Medulla oblongata (tissue), 1 donor: Measurements from ENCODE around the gene OSBPL2.
A peak's percentile ranks its signal among the peaks of the same experiment; 100 is the strongest.

Experiments used
- DNase-seq: peaks from one replicate; pipeline ENCODE4 v3.0.0-alpha.2; 2015; ENCODE audit errors: extremely low spot score

Gene OSBPL2

GRCh38 chr20:62301773-62302340 lies 63.5 kb downstream of the OSBPL2 start:
- DNase-seq, result peak; percentile 92

DNA sequence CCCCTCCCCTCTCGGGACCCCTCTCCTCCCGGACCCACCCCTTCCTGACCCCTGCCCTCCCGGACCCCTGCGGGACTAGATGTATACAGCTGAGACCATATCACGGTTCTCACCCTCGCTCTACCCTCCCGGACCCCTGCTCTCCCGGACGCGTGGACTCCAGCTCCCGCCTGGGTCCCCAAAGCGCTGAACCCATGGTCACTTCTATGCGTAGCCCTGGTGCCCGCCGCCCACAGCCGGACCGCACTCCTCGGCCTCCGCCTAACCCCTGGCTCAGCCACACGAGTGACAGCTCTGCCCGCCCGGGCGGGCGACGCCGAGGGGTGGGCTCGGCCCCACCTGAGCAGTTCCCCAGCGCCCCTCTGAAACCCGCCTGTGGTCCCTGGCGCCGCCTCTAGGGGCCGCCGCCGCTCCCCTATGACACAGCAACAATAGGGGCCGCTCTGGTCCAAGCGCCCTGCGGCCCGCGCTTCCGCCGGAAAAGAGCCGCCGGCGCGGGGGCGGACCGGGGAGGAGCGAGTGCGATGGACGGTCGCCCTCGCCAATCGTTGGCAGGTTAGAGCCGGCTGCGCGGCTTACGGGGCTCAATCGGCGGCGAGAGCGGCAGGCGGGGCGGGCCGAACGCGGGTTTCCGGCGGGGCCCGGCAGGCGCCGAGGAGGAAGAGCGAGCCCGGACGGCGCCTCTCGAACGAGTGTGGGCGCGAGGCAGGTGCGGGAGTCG lies 64.2 kb downstream of the OSBPL2 start, which contains the start of gene ADRM1:
Gene ADRM1, plus strand, starts transcription at position 657 of the 721 bp plus-strand sequence. CDS start 572 bp downstream, outside the sequence.
- peak; percentile 98 for DNase-seq

DNA sequence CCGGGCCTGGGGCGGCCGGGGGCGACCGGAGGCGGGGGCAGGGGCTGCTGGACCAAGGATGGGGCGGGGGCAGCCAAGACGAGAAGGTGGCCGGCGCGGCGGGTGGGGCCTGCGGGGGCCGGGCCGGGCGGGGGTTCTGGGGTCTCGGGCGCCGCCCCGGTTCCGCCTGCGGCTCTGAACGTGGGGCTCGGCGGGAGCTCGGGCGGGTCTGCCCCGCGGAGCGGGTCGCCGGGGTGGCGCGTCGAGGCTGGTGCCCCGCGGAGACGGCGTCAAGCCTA lies 64.7 kb downstream of the OSBPL2 start:
- no peak for DNase-seq

GRCh38 chr20:62303340-62304226 lies 65.3 kb downstream of the OSBPL2 start:
- DNase-seq, result no peak

DNA sequence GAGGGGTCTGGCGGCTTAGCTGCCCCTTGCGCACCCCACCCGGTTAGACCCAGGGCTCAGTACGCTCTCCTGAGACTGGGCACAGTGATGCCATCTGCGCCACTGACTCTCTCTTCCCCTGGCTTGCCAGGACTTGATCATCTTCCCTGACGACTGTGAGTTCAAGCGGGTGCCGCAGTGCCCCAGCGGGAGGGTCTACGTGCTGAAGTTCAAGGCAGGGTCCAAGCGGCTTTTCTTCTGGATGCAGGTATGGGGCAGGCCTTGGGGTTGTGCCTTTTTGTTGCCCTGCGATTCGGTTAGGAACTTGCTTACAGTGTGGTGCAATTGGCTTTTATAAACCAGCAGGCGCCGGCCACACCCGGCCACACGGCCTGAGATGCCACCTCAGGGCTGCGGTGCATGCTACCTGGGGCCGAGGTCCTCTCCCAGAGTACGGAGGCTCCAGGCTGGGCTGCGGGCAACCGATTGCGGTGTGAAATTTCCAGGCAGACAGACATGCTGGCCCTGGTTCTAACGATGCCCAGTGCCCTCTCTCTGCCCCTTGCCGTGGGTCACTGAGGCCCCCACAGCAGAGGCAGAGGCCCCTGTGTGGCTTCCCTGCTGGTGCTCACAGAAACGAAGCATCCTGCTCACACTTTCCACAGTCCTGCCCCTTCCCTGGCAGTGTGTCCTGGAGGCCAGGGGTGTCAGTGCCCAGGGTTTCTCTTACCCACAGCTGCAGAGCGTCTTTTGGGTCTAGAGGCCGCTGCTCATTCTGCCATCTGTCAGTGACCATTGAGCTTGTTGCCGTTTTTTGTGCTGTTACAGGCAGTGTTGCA lies 66.2 kb downstream of the OSBPL2 start:
- DNase-seq, result no peak

GRCh38 chr20:62305149-62305764 lies 66.9 kb downstream of the OSBPL2 start:
- no peak for DNase-seq

- DNase-seq, result no peak
These were observed 67.6 kb downstream of the OSBPL2 start for GRCh38 chr20:62305765-62306413.

- DNase-seq, result no peak
These were observed 68.3 kb downstream of the OSBPL2 start for GRCh38 chr20:62306414-62307187.

GRCh38 chr20:62307226-62308101 lies 69.1 kb downstream of the OSBPL2 start:
- no peak for DNase-seq

DNA sequence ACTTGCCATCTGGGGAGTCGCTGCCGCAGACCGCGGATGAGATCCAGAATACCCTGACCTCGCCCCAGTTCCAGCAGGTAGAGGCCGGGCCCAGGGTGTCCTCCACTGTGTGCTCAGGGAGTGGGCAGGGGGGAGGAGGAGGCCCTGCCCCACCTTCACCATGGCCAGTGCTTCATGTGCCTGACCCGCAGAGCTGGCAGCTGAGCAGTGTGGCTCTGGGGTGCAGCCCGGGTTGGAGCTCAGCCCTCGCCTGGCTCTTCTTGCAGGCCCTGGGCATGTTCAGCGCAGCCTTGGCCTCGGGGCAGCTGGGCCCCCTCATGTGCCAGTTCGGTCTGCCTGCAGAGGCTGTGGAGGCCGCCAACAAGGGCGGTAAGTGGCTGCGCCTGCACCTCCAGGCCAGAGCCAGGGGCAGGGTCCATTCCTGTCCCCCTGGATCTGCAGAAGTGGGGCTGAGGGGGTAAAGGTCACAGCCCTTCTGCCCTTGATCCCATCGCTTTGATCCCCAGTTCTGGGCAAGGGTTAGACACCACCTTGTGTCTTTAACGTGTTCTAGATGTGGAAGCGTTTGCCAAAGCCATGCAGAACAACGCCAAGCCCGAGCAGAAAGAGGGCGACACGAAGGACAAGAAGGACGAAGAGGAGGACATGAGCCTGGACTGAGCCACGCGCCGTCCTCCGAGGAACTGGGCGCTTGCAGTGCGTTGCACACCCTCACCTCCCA lies 69.9 kb downstream of the OSBPL2 start:
- DNase-seq, result peak; percentile 69

- no peak for DNase-seq
These were observed 71.0 kb downstream of the OSBPL2 start for GRCh38 chr20:62309198-62309944.

GRCh38 chr20:62309947-62310756 lies 71.8 kb downstream of the OSBPL2 start:
- no peak for DNase-seq

DNA sequence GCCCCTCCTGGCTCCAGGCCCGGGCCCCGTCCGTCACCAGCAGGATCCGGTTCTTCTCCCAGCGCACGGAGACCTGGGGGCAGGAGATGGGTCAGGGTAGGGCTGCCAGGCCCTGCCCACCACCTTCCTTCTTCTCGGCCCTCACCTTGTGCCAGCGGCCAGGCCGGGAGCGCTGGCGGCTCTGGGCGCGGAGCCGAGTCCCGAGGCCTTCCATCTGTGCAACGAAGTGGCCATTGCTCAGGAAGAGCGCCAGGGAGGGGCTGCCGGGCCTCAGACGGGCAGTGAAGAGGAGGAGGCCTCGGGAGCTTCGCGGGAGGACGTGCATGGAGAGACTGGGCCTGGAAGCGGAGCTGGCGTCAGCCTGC lies 72.4 kb downstream of the OSBPL2 start:
- DNase-seq, result no peak

DNA sequence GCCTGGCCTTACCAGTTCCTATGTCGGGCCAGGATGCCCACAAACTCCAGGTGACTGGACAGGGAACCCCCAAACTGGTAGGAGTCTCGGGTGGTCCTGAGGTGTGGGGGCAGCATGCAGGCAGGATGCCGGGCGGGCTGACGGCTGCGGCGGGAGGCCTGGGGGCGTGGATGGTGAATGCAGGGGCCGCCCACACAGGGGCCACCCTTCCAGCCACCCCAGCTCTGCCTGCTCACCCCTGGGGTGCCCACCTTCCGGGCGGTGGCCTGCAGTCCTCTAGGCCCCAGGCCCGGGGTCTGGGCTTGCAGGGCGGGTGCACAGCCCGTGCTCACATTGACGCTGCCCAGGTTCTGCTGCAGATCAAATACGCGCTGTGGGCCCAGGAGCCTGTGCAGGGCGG lies 72.8 kb downstream of the OSBPL2 start:
- DNase-seq, result no peak

- no peak for DNase-seq
These were observed 73.7 kb downstream of the OSBPL2 start for GRCh38 chr20:62311832-62312661.

DNA sequence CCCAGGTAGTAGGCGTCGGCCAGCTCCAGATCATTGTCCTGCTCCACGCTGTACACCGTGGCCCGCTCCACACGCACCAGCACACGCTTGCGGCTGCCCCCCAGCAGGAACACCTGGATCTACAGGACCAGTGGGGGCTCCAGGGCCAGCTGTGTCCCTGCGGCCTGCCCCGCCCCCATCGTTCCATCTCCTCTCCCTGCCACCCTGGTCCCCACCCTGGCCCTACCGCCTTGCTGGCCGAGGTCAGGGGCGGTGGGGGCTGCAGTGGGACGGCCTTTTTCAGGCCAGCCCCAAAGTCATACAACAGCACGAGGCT lies 74.3 kb downstream of the OSBPL2 start:
- no peak for DNase-seq
